Transverse colon (tissue), 4 donors: Measurements from ENCODE around the gene SLC6A11. TPM values are rescaled to one million over a fixed set of nuclear protein-coding genes. Genes with fewer than 3 reads are reported as not detected.

ENCODE experiments used
- DNase-seq: peaks from one replicate; pipeline ENCODE4 v3.0.0-alpha.2; 2019
- H3K27ac ChIP-seq, 4 donors: fragments of 200-600 bp; sonication (generic); 2 replicates each; pipeline ENCODE4 v1.5.1; 2016 to 2018; ENCODE audit warnings: inconsistent platforms in 4 of 4
- H3K27me3 ChIP-seq: fragments of 200-600 bp; sonication (generic); 2 replicates; pipeline ENCODE4 v1.5.1; 2017; ENCODE audit warnings: inconsistent platforms
- H3K36me3 ChIP-seq, 4 donors: fragments of 200-600 bp; sonication (generic); 2 replicates each; pipeline ENCODE4 v1.5.1; 2017 to 2019; ENCODE audit warnings: inconsistent platforms in 4 of 4
- H3K4me1 ChIP-seq, 4 donors: fragments of 200-600 bp; sonication (generic); 2 replicates each; pipeline ENCODE4 v1.5.1; 2017 to 2020; ENCODE audit warnings: inconsistent platforms in 4 of 4
- H3K4me3 ChIP-seq, 4 donors: fragments of 200-600 bp; sonication (generic); 1 replicate in 1 of 4; 2 replicates in 3 of 4; pipeline versions ENCODE4 v1.5.1 to v1.6.1; 2017 to 2019; ENCODE audit warnings: inconsistent platforms in 4 of 4
- H3K9me3 ChIP-seq, 2 donors: fragments of 200-600 bp; sonication (generic); 2 replicates each; pipeline ENCODE4 v1.5.1; 2017 to 2019; ENCODE audit warnings: inconsistent platforms in 2 of 2
- EP300 ChIP-seq: sonication (generic); formaldehyde crosslinking; IDR thresholded peaks from one replicate; pipeline ENCODE4 v1.6.1; 2017; ENCODE audit warnings: antibody characterized with exemption, low read depth
- POLR2A ChIP-seq: fragments of 450-650 bp; IDR thresholded peaks from one replicate; pipeline ENCODE4 v1.6.1; 2016; ENCODE audit warnings: antibody characterized with exemption, mild to moderate bottlenecking, moderate library complexity
- POLR2AphosphoS5 ChIP-seq, 3 donors: sonication (generic); formaldehyde crosslinking; IDR thresholded peaks; one replicate each; pipeline ENCODE4 v1.6.1; 2016; ENCODE audit warnings: antibody characterized with exemption in 3 of 3
- WGBS, 2 donors: methylation state at CpG; one replicate each; pipeline ENCODE4 v1.1.5; 2018; ENCODE audit warnings: low coverage in 1 of 2; 5-methylcytosine and 5-hydroxymethylcytosine counted together
- in situ Hi-C, 4 donors: fragments of 200-750 bp; cut with MboI; loops; one replicate each; pipeline versions ENCODE4 v1.15.0 to v1.15.1; 2017; ENCODE audit warnings: low sequenced_read_pairs in 3 of 4, low pct_ligation_motif_present in 1 of 4, low pct_unique_long_range_greater_than_20kb in 1 of 4
- intact Hi-C: fragments of 100-400 bp; cut with DNase I; formaldehyde crosslinking; loops from one replicate; pipeline ENCODE4 v1.15.1; 2023; ENCODE audit warnings: low total_unique reads
- total RNA-seq, 4 donors: library from RNA; depleted of rRNA; stranded (reverse); fragments of >200 nt; gene quantifications; one replicate each; pipeline ENCODE4 v1.1.0, GENCODE V29; 2016
- TF ChIP-seq, protein P1 (sequence below), 5 experiments: fragments of 200-600 bp in 3 of 5; fragments of 450-650 bp in 2 of 5; sonication (generic) in 3 of 5; IDR thresholded peaks; 1 replicate in 2 of 5; 2 replicates in 3 of 5; pipeline ENCODE4 v1.5.1; 2016 to 2017; ENCODE audit warnings: antibody characterized with exemption in 5 of 5, inconsistent platforms in 3 of 5, mild to moderate bottlenecking in 2 of 5, moderate library complexity in 1 of 5

Gene SLC6A11
- total RNA-seq, 4 donors from 2014 or later = not detected

- no peaks in the 10 kb centered on the region for H3K36me3 ChIP-seq
- in situ Hi-C loops = loop anchor here in 1 of 4 donors (25.0 kb wide), 1 partner anchor 362 kb away; no protein-coding TSS in a partner anchor
- intact Hi-C loops = no loop called here
- WGBS, 2 donors = 75 to 89% methylated on average over 3 to 7 of the region's 7 CpGs
- H3K4me3 ChIP-seq = no peak overlapping the region
- DNase-seq = no peak
- TF ChIP-seq EP300 (no peak), POLR2AphosphoS5 (IDR thresholded peaks at IDR 0.05) (no peak), POLR2A (no peak)
- TF ChIP-seq, protein P1, sequence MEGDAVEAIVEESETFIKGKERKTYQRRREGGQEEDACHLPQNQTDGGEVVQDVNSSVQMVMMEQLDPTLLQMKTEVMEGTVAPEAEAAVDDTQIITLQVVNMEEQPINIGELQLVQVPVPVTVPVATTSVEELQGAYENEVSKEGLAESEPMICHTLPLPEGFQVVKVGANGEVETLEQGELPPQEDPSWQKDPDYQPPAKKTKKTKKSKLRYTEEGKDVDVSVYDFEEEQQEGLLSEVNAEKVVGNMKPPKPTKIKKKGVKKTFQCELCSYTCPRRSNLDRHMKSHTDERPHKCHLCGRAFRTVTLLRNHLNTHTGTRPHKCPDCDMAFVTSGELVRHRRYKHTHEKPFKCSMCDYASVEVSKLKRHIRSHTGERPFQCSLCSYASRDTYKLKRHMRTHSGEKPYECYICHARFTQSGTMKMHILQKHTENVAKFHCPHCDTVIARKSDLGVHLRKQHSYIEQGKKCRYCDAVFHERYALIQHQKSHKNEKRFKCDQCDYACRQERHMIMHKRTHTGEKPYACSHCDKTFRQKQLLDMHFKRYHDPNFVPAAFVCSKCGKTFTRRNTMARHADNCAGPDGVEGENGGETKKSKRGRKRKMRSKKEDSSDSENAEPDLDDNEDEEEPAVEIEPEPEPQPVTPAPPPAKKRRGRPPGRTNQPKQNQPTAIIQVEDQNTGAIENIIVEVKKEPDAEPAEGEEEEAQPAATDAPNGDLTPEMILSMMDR (IDR thresholded peaks at IDR 0.05) = no peak
- H3K9me3 ChIP-seq = no peaks in the 10 kb centered on the region
- no peak overlapping the region for H3K27ac ChIP-seq
- peaks cover 7% of the 10 kb centered on the region for H3K27me3 ChIP-seq
- peaks cover 0 to 5% (median 0%) of the 10 kb centered on the region in 4 donors for H3K4me1 ChIP-seq
These were observed 158.8 kb downstream of the SLC6A11 start for GRCh38 chr3:10974746-10975375.

- Histone ChIP-seq H3K27me3 (peaks cover 7% of the 10 kb centered on the region), H3K4me1 (peaks cover 0 to 5% (median 0%) of the 10 kb centered on the region in 4 donors), H3K4me3 (no peak overlapping the region), H3K9me3 (no peaks in the 10 kb centered on the region), H3K27ac (no peak overlapping the region), H3K36me3 (no peaks in the 10 kb centered on the region)
- TF ChIP-seq POLR2AphosphoS5 (IDR thresholded peaks at IDR 0.05) (no peak), EP300 (no peak), POLR2A (no peak)
- TF ChIP-seq, protein P1 (IDR thresholded peaks at IDR 0.05) = no peak
- intact Hi-C loops (no loop called here), in situ Hi-C loops (no loop called here)
- no peak for DNase-seq
- 77% methylated on average over 1 of the region's 1 CpG; no CpG with 5 or more reads in 1 of the 2 donors for WGBS, 2 donors
These were observed 159.7 kb downstream of the SLC6A11 start for GRCh38 chr3:10975695-10976234.

GRCh38 chr3:10976770-10977169 lies 160.7 kb downstream of the SLC6A11 start:
- H3K4me1 ChIP-seq = peaks cover 0 to 5% (median 0%) of the 10 kb centered on the region in 4 donors
- in situ Hi-C loops = no loop called here
- 33 to 85% methylated on average over 1 of the region's 1 CpG for WGBS, 2 donors

GRCh38 chr3:10977892-10978510 lies 162.0 kb downstream of the SLC6A11 start:
- Histone ChIP-seq H3K27me3 (peaks cover 7% of the 10 kb centered on the region), H3K36me3 (no peaks in the 10 kb centered on the region), H3K4me1 (peaks cover 0 to 9% (median 0%) of the 10 kb centered on the region in 4 donors), H3K9me3 (no peaks in the 10 kb centered on the region), H3K27ac (no peak overlapping the region), H3K4me3 (no peak overlapping the region)
- WGBS, 2 donors = 40 to 64% methylated on average over 3 to 10 of the region's 10 CpGs
- intact Hi-C loops (no loop called here), in situ Hi-C loops (no loop called here)
- TF ChIP-seq POLR2AphosphoS5 (IDR thresholded peaks at IDR 0.05) (no peak), EP300 (no peak), POLR2A (no peak)
- TF ChIP-seq, protein P1 (IDR thresholded peaks at IDR 0.05) = no peak
- DNase-seq = no peak

More at GRCh38 chr3:10976770-10977169, 160.7 kb downstream of the SLC6A11 start:
- no peak overlapping the region for H3K4me3 ChIP-seq
- H3K27ac ChIP-seq = no peak overlapping the region
- H3K9me3 ChIP-seq = no peaks in the 10 kb centered on the region
- TF ChIP-seq EP300 (no peak), POLR2AphosphoS5 (IDR thresholded peaks at IDR 0.05) (no peak), POLR2A (no peak)
- TF ChIP-seq, protein P1 (IDR thresholded peaks at IDR 0.05) = no peak
- H3K27me3 ChIP-seq = peaks cover 7% of the 10 kb centered on the region
- DNase-seq = no peak
- intact Hi-C loops = no loop called here
- no peaks in the 10 kb centered on the region for H3K36me3 ChIP-seq
